GM23248 (cell line): ENCODE data around the gene RAD51B.

Source experiments
- EZH2 ChIP-seq: fragments of 200-600 bp; sonication (generic); IDR thresholded peaks from 2 replicates; pipeline ENCODE4 v1.6.1; 2018; ENCODE audit warnings: antibody characterized with exemption, mild to moderate bottlenecking; ENCODE audit not compliant: insufficient read depth, poor library complexity, severe bottlenecking
- EZH2phosphoT487 ChIP-seq: fragments of 200-600 bp; sonication (generic); IDR thresholded peaks from 2 replicates; pipeline ENCODE4 v1.6.1; 2018; ENCODE audit warnings: antibody characterized with exemption, moderate library complexity, mild to moderate bottlenecking, low read depth; ENCODE audit not compliant: insufficient read depth

- no peak for TF ChIP-seq EZH2
- no peak for TF ChIP-seq EZH2phosphoT487
These were observed 691.8 kb downstream of the RAD51B start for GRCh38 chr14:68511129-68512047.
